HG03139 (cell line): ENCODE data around the gene SKI.
"Not testable (repeated sequence)": the region's sequence is repeated elsewhere in the genome, so short reads cannot be mapped to it uniquely, and the experiment has no call there.

Source experiments
- ATAC-seq: cut with Tn5 transposase; IDR thresholded peaks from one replicate; pipeline ENCODE4 v1.9.1; 2021; ENCODE audit not compliant: unreplicated experiment

The SKI gene

DNA sequence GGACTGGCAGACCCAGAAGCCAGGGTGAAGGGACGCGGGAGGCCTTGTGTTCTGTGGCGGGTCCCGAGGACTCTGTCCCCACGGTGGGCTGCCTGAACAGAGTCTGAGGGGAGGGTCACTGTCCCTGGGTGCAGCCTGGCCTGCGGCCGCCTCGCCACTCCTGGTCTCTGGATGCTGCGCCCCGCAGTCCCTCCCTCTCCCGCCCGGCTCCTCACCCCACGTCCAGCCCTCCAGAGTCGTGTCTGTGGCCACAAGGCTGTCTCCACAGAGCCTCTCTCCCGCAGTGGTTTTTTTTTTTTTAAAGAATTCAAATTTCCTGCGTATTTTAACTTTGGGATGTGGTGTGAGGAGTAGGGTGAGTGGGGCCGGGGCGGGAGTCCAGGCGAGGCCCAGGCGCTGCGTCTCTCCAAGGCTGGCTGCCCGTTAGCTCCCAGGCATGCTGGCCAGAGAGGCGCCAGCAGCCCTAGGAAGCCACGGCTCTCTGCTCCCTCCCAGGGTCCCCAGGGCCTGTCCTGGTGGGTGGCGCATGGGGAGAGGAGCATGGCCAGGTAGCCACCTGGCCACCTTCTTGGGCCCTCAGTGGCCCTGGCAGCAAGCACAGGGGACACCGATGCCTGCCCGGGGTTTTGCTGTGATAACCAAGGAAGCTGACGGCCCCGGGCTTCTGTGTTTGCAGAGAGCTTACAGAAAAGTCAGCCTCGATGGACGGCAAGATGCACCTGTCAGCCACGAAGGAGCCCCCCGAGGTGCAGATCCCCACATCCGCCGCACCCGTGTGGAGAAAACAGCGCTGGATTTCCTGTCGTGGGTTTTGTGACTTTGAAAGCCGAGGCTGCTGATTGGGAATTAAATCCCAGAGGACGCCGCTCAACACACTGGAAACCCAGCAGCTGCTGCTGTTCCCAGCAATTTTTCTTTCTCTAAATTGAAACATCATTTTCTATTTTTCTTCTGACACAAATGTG, 90.5 kb downstream of the SKI start:
- ATAC-seq: no peak

DNA sequence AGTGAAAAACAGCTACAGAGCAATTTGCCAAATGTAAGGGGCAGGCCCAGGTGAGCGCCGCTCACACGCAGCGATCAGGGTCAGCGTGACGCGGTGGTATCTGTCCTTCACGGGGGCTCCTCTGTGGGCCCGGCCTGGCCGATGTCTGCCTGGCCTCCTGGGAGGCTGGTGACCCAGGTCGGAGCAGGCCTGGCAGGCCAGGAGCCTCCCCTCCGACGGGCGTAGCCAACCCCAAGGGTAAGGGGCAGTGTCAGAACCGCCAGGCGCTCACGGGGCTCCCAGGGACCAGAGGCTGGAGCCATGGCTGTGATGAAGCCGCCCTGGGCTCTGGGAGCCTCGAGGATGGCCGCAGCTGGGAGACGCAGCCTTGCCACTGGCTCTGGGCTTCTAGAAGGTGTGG, 91.2 kb downstream of the SKI start:
- ATAC-seq: no peak

DNA sequence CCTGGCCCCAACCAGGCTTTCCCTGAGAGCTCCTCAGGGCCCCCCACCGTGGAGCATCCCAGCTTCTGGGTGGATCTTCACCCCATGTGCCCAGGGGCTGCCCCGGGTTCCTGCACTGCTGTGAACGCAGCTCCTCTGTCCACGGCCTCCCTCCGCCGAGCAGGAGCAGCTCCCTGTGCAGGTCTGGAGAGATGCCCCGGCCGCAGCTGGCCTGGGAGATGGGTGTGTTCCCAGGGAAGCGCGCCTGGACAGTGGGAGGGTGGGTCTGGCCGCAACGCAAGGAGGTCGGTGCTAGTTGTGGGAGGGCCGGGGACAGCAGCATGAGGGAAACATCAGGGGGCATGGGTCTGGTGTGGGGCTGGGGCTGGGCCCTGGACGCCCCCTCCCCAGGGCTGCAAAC, 91.9 kb downstream of the SKI start:
- ATAC-seq: no peak

DNA sequence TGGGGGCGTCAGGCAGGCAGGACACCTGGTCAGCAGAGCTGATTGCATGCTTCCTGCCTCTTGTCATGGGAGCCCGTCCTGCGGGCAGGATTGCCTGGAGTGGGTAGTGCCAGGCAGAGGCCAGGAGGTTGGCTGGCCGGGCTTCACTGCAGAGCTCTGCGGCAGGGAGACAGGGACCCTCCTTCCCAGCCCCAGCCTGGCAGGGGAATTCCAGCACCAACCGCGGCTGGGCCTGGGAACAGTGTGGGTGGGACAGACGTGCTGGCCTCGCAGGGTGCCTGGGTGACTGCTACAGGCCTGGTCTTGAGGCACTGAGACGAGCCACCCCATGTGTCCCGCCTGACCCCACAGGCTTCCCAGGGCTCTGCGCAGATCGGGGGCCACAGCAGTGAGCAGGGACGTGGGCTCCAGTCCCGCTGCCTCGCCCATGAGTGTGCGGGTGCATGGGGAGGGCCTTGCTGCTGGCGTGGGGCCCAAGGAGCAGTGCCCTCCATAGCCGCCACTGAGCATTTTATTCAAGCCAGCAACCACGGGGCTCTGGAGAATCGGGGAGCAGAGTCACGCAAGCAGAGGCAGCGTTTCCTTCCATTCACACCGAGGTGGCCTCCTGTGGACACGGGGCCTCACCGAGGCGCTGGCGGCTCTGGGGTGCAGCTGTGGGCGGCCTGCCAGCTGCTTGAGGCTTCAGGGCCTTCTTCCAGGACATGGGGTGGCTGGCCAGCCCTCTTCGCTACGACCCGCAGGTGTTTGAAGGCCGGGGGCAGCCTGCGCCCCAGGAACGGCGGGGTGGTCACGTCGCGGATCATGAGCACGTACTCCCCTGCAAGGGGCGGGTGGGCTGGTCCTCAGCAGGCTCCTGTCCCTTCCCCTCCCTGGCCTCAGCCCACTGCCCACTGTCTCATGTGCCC, 92.9 kb downstream of the SKI start:
- no peak for ATAC-seq

DNA sequence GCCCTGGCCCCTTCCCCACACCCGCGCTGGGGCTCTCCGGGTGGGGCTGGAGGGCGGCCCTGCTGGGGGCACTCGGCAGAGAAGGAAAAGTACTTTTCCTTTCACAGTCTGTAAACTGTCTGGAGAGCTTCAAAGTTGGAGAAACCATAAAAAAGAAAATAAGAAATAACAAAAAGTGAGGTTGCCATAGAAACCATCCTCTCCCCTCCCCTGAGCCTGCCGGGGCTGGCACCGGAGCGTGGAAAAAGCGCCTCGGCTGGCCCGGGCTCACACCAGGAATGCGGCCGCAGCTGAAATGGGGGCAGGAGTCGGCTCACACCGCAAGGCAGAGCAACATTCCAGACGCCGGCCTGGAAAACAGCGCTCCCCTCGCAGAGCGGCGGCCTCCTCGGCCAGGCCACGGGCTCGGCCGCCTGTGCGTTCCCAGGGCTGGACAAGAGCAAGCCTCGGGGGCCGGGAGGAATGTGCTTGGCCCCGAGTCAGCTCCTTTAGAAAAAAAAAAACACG, 94.0 kb downstream of the SKI start:
- no peak for ATAC-seq

DNA sequence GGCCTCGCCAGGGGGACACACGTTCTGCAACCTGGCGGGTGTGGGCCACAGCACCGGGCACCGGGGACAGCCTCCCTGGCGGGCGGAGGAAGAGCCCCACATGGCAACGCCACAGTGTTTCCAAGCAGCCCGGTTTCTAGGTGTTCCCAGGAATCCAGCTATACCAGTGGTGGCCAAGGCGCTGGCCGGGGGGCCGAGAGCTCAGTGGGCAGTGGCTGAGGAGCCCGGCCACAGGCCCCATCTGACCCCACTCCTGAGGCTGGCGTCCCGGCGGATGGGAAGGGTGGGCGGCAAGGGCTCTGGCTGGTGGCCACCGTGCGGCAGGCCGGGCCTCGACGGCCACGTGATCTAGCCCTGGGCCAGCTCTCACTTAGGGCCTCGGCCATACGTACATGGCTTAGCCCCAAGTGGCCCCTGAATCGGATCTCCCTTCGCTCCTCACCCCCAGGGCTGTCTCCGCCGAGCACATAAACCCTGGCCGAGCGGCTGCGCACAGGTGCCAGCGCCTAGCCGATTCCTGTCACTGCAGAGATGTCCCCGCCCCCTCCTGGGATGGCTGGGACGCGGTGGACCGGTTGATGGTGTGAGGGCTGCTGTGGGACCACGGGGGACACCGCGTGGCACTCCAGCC, 94.6 kb downstream of the SKI start:
- ATAC-seq: no peak

DNA sequence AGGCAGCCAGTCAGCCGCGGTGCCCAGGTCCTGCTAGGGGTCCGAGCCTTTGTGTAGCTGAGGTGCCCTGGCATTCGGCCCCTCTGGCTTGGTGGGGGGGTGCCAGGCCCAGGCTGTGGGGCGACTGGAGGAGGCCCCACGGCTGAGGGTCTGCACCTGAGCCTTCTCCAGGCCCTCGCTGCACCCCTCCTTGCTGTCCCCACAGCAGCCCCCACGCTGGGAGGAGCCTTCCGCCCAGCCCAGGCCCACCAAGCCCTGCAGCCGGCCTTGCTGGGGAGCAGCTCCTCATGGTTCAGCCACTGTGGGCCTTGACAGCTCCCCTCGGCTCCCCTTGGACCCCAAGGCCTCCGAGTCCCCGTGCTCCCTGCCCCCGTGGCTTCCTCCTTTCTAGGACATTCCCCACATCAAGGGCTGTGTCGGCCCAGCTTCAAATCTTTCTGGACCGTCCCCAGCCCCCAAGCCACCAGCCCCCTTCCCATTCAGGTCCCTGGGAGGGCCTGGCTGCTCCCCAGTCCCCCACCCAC, 95.4 kb downstream of the SKI start:
- no peak for ATAC-seq

DNA sequence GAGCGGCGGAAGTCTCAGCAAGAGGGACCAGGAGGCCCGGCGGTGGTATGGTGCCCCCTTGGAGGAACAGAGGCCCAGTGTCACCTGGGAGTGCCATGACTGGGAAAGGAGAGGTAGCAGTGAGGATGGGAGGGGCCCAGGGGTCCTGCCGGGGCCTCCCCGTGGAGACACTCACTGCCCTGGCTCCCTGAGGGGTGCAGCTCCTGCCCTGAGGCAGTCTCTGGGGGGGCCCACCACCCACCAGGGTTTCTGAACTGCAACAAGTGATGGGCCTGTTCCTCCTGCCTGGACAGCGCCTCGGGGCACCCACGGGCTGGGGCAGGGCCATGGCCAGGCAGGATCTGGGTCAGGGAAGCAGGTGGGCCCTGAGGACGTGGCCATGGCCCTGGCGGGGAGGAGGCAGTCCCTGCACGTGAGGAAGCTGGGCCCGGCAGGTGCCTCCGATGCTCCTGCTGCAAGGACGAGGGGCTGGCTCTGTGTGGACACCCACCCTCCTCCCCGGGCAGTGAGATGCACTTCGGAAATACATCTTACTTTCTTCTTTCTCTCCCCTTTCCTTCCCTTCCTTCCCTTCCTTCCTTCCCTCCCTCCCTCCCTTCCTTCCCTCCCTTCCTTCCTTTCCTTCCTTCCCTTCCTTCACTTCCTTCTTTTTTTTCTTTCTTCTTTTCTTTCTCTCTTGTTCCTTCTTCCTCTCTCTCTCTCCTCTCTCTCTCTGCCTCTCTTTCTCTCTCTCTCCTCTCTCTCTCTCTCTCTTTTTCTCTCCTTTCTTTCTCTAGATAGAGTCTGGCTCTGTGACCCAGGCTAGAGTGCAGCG, 96.6 kb downstream of the SKI start:
- no peak for ATAC-seq

DNA sequence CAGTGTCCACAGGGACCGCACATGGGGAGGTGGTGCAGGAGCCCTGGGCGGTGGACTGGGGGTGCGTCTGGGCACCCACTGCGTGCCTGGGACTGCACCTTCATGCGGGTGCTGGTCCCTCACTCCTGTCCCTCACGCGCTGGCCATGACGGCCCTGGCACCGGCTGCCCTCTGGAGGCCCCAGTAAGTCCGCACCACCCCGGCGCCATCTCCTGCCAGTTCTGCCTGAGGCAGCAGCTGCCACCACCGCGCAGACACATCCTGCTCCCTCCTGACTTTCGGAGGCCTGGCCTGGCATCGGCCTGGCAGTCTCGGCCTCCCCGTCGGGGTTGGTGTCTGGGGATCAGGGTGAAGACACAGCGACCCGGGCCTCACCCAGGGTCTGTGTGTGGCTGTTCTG, 98.4 kb downstream of the SKI start:
- ATAC-seq: no peak

DNA sequence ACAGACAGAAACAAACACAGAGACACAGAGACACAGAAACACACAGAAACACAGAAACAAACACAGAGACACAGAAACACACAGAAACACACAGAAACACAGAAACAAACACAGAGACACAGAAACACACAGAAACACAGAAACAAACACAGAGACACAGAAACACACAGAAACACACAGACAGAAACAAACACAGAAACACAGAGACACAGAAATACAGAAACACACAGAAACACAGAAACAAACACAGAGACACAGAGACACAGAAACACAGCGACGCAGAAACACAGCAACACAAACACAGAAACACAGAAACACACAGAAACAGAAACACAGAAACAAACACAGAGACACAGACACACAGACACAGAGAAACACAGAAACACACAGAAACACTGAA, 99.0 kb downstream of the SKI start:
- ATAC-seq: not testable (repeated sequence)

DNA sequence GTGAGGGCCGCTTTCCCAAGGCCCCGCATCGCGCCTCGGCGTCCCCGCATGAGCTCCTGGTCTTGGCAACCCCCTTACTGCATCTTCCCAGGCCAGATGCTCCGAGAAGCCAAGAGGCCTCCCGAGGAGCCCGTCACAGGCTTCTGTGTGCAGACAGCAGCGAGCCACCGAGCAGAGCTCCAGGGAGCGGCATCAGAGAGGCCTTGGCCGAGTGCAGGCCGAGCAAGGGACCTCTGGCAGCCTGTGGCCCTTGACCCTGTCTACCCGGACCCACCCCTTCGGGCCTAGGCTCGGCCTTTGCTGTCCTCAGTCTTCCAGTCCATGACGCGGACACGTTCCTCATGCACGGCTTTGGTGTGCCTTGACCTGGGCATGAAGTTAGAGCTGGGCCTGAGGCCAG, 99.7 kb downstream of the SKI start:
- ATAC-seq: no peak

DNA sequence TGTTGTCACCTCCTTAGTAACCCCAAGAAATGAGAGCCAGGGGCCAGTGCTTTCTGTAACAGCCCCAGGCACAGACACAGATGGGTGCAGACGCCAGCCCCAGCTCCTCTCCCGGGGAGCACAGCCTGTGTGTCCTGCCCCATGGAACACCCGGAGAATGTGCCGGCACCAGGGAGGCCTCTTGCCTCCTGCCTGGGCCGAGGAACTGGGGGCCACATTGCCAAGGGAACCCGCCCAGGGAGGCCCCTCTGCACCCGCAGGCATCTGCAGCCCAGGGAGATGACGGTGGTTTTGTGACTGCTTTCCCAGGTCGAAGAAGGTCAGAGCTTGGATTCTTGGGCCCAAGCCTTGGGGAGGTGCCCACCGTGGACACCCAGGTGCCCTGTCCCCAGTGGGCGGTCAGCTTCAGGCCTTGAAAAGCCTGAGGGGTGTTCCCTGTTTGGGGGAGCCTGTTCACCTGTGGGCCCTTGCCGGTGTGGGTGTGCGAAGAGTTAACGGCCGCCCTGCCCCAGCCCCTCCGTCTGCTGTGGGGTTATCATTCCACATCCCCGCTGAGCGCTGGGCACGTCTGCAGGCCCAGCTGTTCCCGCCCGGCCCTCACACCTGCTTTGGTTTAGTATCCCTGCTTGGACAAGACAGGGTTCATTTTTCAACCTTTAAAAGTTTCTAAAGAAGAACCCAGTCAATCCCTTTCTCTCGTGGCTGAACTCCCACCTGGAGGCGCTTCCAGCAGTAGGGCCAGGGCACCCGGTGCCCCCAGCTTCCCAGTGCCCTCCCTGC, 100.7 kb downstream of the SKI start:
- ATAC-seq: no peak

DNA sequence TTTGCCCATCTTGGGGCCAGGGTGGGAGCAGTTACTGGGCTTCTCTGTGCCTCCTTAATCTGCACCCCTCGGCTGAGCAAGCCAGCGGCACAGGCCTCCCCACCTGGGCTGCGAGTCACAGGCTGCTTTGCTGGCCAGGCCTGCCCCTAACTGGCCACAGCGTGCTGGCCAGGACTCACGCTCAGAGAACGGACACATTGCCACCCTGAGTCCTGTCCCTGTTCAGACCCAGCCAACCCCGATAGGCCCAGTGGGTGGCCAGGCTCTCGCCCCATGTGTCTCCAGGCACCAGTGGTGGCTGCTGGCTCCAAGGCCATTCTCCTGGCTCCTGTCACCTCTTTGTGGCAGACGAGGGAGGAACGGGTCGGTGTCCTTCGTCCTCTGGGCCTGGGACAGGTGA, 101.9 kb downstream of the SKI start:
- no peak for ATAC-seq

DNA sequence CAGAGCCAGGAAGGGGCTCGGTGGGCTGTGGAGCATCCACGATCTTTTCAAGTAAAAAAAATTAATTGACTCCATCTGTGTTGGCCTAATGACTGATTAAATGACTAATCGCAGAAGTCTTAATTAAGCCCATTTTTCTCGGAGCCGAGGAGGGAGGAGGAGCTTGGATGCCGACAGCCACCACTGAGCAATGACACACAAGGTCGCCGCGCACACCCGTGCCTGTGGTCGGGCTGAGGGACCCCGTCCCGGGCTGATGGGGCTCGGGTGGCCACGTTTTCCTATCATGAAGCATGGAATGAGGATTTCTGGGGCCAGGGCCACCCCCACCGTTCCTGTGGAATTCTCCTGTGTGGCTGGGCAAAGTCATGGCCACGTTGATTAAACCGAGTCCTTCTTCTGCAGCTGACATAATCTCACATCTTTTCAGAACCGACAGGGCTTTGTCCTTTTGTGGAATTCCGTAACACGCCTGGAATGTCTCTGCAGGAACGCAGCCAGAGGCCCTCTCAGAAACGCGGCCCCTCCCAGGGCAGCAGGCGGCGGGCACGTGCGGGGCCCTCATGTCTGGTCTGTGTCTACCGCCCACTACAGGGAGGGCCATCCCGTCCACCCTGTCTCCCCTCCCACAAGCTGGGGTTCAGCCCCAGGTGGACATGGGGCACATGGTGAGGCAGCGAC, 102.5 kb downstream of the SKI start:
- ATAC-seq: no peak

DNA sequence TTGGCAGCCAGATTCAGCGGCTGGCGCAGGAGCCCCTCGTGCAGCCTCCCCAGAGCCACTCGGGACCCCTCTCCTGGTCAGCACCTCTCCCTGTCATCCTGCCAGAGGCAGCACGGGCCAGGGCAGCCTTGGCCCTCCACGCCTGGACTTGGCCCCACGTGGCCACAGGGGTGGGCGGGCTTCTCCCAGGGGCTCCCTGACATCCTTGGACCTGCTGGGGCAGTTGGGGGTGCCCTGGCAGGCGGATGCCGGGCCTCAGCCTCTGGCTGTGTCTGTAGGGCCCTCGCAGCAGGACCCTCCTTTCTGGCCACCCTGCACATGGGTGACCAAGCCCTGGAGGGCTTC, 103.1 kb downstream of the SKI start:
- no peak for ATAC-seq

DNA sequence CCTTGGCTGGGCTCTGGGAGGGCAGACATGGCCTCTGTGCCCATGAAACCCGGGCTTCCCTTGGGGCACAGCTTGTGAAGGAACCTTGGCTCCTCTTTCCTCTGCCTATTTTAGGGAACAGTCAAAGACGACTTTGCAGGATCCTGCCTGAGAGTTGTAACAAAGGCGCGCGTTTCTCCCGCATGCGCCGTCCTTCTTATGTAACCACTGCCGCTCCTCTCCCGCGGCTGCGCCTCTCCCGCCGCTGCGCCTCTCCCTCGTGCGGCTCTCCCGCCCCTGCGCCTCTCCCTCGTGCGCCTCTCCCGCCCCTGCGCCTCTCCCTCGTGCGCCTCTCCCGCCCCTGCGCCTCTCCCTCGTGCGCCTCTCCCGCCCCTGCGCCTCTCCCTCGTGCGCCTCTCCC, 103.5 kb downstream of the SKI start:
- ATAC-seq: not testable (repeated sequence)

DNA sequence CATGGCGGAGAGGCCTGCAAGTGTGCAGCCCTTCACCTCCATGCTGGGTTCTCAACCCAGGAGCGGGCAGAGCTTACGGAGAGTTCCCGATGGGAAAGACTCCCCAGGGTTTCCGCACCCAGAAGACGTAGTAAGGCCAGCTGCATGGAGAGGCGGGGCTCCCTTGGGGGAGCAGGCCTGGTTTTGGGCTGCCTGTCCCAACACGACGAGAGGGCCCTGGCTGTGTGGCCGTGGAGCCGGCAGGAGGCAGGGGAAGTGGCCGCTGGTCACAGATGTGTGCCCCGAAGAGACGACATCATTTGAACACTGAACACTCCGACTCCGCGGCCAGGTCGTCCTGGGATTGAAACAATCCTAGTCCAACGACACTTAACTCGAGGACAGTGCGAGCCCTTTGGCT, 106.2 kb downstream of the SKI start:
- ATAC-seq: no peak

DNA sequence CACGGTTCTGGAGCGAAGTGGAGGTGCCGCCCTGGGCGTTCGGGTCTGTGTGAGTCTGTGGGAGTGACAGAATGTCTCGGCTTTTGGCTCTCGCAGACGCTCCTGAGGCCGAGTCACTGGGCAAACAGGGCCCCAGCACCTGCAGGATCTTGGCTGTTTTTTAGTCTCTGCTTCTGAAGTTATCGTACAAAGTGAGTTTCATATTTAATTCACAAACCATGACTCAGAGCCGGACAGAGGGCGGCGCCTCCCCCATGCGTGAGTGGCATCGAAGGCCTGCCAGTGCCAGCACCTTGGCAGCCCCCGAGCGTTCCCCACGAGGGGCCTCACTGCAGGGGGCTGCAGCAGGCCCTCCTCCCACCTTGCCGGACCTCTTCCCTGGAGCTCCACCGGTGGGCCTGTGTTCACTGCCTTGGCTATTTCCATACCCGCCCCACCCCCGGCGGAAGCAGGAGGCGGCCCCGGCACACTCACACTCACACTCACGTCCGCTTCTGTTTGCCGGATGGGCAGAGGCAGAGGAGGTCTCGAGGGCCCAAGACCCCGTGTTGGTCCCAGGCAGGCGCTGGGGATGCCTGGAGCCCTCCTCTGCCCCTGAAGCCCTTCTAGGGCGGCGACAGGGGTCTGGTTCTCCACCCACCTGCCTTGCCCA, 106.9 kb downstream of the SKI start:
- no peak for ATAC-seq
